GM18870 (cell line): ENCODE measurements around the gene GCNT1.
"Not testable (repeated sequence)": the region's sequence is repeated elsewhere in the genome, so short reads cannot be mapped to it uniquely, and the experiment has no call there.

Experiments
- ATAC-seq: cut with Tn5 transposase; IDR thresholded peaks from one replicate; pipeline ENCODE4 v1.9.1; 2021; ENCODE audit warnings: moderate library complexity; ENCODE audit not compliant: unreplicated experiment

The GCNT1 gene

GRCh38 chr9:76530458-76531110 is 71.6 kb downstream of the GCNT1 start:
- ATAC-seq, result no peak

- no peak for ATAC-seq
Measured at GRCh38 chr9:76531231-76531780, 72.3 kb downstream of the GCNT1 start.

GRCh38 chr9:76532877-76533276 is 73.9 kb downstream of the GCNT1 start:
- not testable (repeated sequence) for ATAC-seq

- no peak for ATAC-seq
Measured at GRCh38 chr9:76534026-76534425, 75.0 kb downstream of the GCNT1 start.

GRCh38 chr9:76537150-76537646 is 78.2 kb downstream of the GCNT1 start:
- no peak for ATAC-seq

- ATAC-seq, result no peak
Measured at GRCh38 chr9:76539180-76539579, 80.2 kb downstream of the GCNT1 start.

- ATAC-seq, result no peak
Measured at GRCh38 chr9:76542360-76542759, 83.4 kb downstream of the GCNT1 start.

GRCh38 chr9:76545191-76545590 is 86.2 kb downstream of the GCNT1 start:
- no peak for ATAC-seq

- ATAC-seq, result no peak
Measured at GRCh38 chr9:76552181-76552580, 93.2 kb downstream of the GCNT1 start.

- ATAC-seq, result no peak
Measured at GRCh38 chr9:76552751-76553455, 93.9 kb downstream of the GCNT1 start.

- no peak for ATAC-seq
Measured at GRCh38 chr9:76553680-76554079, 94.7 kb downstream of the GCNT1 start.
